ENCODE results near the gene MYBBP1A. TPM values are rescaled to one million over a fixed set of nuclear protein-coding genes. Genes with fewer than 3 reads are reported as not detected.

MYBBP1A gene
- total RNA-seq, 1 donor from 2014 or later = 47.1 TPM

DNA sequence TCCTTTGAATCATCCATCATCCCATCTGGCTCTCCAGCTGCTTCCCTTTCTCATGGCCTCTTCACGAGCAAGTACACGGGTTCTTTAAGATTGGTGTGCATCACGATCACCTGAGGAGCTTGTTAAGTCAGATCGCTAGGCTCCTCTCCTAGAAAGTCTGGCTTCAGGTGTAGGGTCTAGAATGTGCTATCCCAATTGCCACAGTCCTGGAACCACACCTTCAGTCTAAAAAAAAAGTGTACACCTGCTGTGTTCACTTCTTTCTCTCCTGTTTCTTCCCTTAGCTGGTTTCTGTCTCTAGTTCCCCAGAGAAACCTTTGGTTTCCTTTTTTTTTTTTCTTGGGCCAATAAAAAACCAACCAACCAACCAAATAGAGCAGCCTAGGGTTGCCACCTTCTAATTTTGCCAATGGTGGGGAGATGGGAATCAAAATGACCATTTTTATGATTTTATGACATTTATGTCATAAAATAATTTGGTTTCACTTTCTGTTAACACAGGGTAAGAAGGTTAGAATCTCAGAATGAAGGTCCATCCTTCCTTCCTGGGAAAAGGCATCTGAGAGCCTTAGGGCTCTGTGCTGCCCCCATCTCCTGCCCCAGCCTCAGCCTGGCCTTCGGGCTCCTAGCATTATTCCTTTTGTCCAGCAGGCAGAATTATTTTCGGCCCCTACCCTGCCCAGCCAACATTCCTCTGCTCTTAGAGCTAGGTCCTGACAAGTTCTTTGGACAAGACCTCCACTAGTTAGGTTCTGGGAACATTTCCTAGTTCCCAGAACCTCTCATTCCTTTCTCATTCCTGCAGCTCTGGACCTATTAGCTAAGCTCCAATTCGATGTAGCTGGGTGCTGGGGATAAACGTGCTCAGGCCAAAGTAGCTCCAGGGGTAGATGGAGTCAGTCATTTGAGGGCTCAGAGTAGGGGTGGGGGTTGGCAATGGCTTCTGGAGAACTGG lies 7.1 kb upstream of the MYBBP1A start:
- H3K9me3 ChIP-seq = no peaks in the 10 kb centered on the region
- no peak for DNase-seq (ENCODE audit: extremely low spot score in 2 of 2)
- H3K36me3 ChIP-seq = no peaks in the 10 kb centered on the region
- TF ChIP-seq, protein P1, sequence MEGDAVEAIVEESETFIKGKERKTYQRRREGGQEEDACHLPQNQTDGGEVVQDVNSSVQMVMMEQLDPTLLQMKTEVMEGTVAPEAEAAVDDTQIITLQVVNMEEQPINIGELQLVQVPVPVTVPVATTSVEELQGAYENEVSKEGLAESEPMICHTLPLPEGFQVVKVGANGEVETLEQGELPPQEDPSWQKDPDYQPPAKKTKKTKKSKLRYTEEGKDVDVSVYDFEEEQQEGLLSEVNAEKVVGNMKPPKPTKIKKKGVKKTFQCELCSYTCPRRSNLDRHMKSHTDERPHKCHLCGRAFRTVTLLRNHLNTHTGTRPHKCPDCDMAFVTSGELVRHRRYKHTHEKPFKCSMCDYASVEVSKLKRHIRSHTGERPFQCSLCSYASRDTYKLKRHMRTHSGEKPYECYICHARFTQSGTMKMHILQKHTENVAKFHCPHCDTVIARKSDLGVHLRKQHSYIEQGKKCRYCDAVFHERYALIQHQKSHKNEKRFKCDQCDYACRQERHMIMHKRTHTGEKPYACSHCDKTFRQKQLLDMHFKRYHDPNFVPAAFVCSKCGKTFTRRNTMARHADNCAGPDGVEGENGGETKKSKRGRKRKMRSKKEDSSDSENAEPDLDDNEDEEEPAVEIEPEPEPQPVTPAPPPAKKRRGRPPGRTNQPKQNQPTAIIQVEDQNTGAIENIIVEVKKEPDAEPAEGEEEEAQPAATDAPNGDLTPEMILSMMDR (IDR thresholded peaks at IDR 0.05) = no peak
- TF ChIP-seq POLR2AphosphoS5 (IDR thresholded peaks at IDR 0.05; ENCODE audit: insufficient read depth in 1 of 2, low read depth in 1 of 2) = no peak
- TF ChIP-seq POLR2A (IDR thresholded peaks at IDR 0.05) = no peak
- H3K27me3 ChIP-seq = no peaks in the 10 kb centered on the region
- H3K4me3 ChIP-seq = no peak overlapping the region
- peak overlapping the region; percentile 17 for H3K27ac ChIP-seq
- H3K4me1 ChIP-seq = peaks cover 14% of the 10 kb centered on the region
- intact Hi-C loops (cut with DNase I) = no loop called here

DNA sequence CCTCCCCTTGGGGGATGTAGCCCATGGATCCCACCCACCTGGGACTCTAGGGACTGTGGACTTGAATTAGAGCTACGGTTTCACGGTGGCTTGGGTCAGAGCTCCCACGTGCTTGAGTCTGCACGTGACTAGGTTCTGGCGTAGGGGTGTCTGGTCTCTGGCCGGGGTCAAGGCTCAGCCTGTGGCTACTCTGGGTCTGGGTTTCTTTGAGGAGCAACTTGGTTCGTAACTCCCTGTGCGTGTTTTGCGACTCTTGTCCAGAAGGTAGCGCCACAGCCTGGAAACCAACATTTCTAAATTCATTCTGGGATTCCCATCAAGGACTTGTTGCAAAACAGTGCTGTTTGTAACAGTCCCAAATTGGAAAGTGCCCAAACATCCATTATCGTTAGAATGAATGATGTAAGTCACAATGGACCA lies 5.7 kb upstream of the MYBBP1A start:
- Histone ChIP-seq H3K4me1 (peaks cover 21% of the 10 kb centered on the region), H3K9me3 (no peaks in the 10 kb centered on the region), H3K27me3 (no peaks in the 10 kb centered on the region), H3K36me3 (no peaks in the 10 kb centered on the region), H3K27ac (no peak overlapping the region), H3K4me3 (no peak overlapping the region)
- TF ChIP-seq POLR2AphosphoS5 (IDR thresholded peaks at IDR 0.05; ENCODE audit: insufficient read depth in 1 of 2, low read depth in 1 of 2) (no peak), POLR2A (IDR thresholded peaks at IDR 0.05) (no peak)
- TF ChIP-seq, protein P1 (IDR thresholded peaks at IDR 0.05) = no peak
- no peak for DNase-seq (ENCODE audit: extremely low spot score in 2 of 2)
- intact Hi-C loops (cut with DNase I) = no loop called here

DNA sequence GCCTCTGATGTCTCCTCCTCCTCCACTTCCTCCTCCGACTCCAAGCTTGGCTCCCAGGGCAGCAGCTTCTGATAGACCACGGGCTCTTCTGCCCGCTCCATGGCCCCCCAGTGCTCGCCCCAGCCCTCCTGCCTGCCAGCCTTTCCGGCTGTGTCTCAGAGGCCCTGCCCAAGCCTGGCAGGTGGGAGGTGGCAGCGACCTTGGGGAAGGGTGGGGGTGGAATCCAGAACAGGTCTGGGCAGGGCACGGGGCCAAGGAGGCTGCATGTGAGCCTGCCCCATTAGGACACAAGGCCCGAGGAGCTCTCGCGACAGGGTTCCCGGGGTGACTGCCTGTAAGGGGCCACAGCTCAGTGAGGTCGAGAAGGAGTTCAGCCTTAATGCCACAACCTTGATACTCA lies 5.2 kb upstream of the MYBBP1A start, which contains the start of gene GGT6:
TSS of gene GGT6 (minus strand) at position 157 of the 400 bp plus-strand sequence. CDS start at position 101, 56 bp downstream.
- intact Hi-C loops (cut with DNase I) = no loop called here
- Histone ChIP-seq H3K9me3 (no peaks in the 10 kb centered on the region), H3K4me1 (peaks cover 20% of the 10 kb centered on the region), H3K27me3 (no peaks in the 10 kb centered on the region), H3K27ac (no peak within 1 kb of the TSS), H3K4me3 (peak within 1 kb of the TSS in 1 of 2 donors; percentile 24), H3K36me3 (no peaks in the 10 kb centered on the region)
- DNase-seq (ENCODE audit: extremely low spot score in 2 of 2) = no peak
- no peak for TF ChIP-seq POLR2AphosphoS5 (IDR thresholded peaks at IDR 0.05; ENCODE audit: insufficient read depth in 1 of 2, low read depth in 1 of 2)
- TF ChIP-seq, protein P1 (IDR thresholded peaks at IDR 0.05) = no peak
- no peak for TF ChIP-seq POLR2A (IDR thresholded peaks at IDR 0.05)

DNA sequence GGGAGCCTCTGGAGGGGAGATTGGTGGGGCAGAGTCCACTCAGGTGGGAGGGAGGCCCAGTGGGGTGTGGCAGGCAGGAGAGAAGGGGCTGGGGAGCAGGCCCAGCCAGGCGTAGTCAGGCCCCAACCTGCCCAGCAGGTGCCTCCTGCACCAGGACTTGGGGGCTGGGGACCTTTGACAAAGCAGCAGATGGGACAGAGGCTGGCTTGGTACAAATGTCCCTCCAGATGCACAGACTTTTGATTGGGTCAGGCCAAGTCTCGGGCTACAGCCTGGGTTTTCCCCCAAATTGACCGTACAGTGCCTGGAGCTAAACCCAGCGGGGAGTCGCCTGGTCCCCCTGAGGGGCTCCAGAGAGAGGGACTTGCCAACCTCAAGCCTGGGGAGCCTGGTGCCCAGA lies 4.8 kb upstream of the MYBBP1A start:
- DNase-seq (ENCODE audit: extremely low spot score in 2 of 2) = no peak
- peaks cover 17% of the 10 kb centered on the region for H3K4me1 ChIP-seq
- TF ChIP-seq, protein P1 (IDR thresholded peaks at IDR 0.05) = no peak
- TF ChIP-seq POLR2AphosphoS5 (IDR thresholded peaks at IDR 0.05; ENCODE audit: insufficient read depth in 1 of 2, low read depth in 1 of 2) = no peak
- no peak for TF ChIP-seq POLR2A (IDR thresholded peaks at IDR 0.05)
- H3K9me3 ChIP-seq = no peaks in the 10 kb centered on the region
- peak overlapping the region in 1 of 2 donors; percentile 24 for H3K4me3 ChIP-seq
- no peak overlapping the region for H3K27ac ChIP-seq
- intact Hi-C loops (cut with DNase I) = no loop called here
- no peaks in the 10 kb centered on the region for H3K36me3 ChIP-seq
- H3K27me3 ChIP-seq = no peaks in the 10 kb centered on the region
